Activated CD4-positive, alpha-beta T cell treated with anti-CD3 and anti-CD28 coated beads, Interleukin-2, amount 50 U/mL, for 24 hours (primary cell): Measurements from ENCODE around the gene SYNJ2.

ENCODE experiments used
- DNase-seq, 2 donors: peaks; one replicate each; pipeline ENCODE4 v3.0.0-alpha.2; 2020; ENCODE audit warnings: low read depth in 1 of 2, low spot score in 1 of 2

The SYNJ2 gene

GRCh38 chr6:158057213-158057987, 75.7 kb downstream of the SYNJ2 start:
- DNase-seq, result peak in 1 of 2 donors; percentile 52

GRCh38 chr6:158058171-158058651, 76.5 kb downstream of the SYNJ2 start:
- no peak for DNase-seq

GRCh38 chr6:158059108-158059507, 77.4 kb downstream of the SYNJ2 start:
- DNase-seq, result no peak

- DNase-seq, result no peak
These were observed 79.0 kb downstream of the SYNJ2 start for GRCh38 chr6:158060455-158061360.

GRCh38 chr6:158061361-158061708, 79.7 kb downstream of the SYNJ2 start:
- DNase-seq, result no peak

- DNase-seq, result no peak
These were observed 80.2 kb downstream of the SYNJ2 start for GRCh38 chr6:158061709-158062461.

- DNase-seq, result no peak
These were observed 82.1 kb downstream of the SYNJ2 start for GRCh38 chr6:158063736-158064135.

- DNase-seq, result no peak
These were observed 83.1 kb downstream of the SYNJ2 start for GRCh38 chr6:158064725-158065251.

- no peak for DNase-seq
These were observed 84.6 kb downstream of the SYNJ2 start for GRCh38 chr6:158066136-158066781.

- no peak for DNase-seq
These were observed 85.9 kb downstream of the SYNJ2 start for GRCh38 chr6:158067436-158068015.

GRCh38 chr6:158068156-158068892, 86.7 kb downstream of the SYNJ2 start:
- no peak for DNase-seq

- no peak for DNase-seq
These were observed 87.5 kb downstream of the SYNJ2 start for GRCh38 chr6:158068893-158069799.

GRCh38 chr6:158069800-158070195, 88.1 kb downstream of the SYNJ2 start:
- DNase-seq, result no peak

GRCh38 chr6:158070513-158070912, 88.8 kb downstream of the SYNJ2 start:
- no peak for DNase-seq

GRCh38 chr6:158071121-158072082, 89.7 kb downstream of the SYNJ2 start:
- DNase-seq, result no peak

- DNase-seq, result peak; percentile 50 to 55
These were observed 90.5 kb downstream of the SYNJ2 start for GRCh38 chr6:158072083-158072721.

- no peak for DNase-seq
These were observed 92.1 kb downstream of the SYNJ2 start for GRCh38 chr6:158073776-158074175.
